DOHH2 (cell line): ENCODE results near the gene SH3RF3.

Source experiments
- H3F3A ChIP-seq: fragments of 200-600 bp; sonication (generic), shearing (Covaris generic); 2 replicates; pipeline ENCODE4 v1.6.0; 2016; ENCODE audit warnings: antibody characterized with exemption, mild to moderate bottlenecking; ENCODE audit not compliant: control insufficient read depth, insufficient read depth
- H3K27ac ChIP-seq: fragments of 200-600 bp; sonication (generic); 2 replicates; pipeline ENCODE4 v1.5.1; 2014; ENCODE audit warnings: low read depth, mild to moderate bottlenecking, low read length, moderate library complexity
- H3K27me3 ChIP-seq: fragments of 200-600 bp; sonication (generic); 2 replicates; pipeline ENCODE4 v1.6.1; 2014; ENCODE audit warnings: mild to moderate bottlenecking, low read length, mixed read lengths; ENCODE audit not compliant: control insufficient read depth
- H3K36me3 ChIP-seq: fragments of 200-600 bp; sonication (generic); 2 replicates; pipeline ENCODE4 v1.6.1; 2014; ENCODE audit warnings: mild to moderate bottlenecking, low read length, moderate library complexity, mixed read lengths; ENCODE audit not compliant: control insufficient read depth
- H3K4me1 ChIP-seq: fragments of 200-600 bp; sonication (generic); 2 replicates; pipeline ENCODE4 v1.6.1; 2014; ENCODE audit warnings: mild to moderate bottlenecking, low read length, mixed read lengths; ENCODE audit not compliant: control insufficient read depth
- H3K4me2 ChIP-seq: fragments of 200-600 bp; sonication (generic); 2 replicates; pipeline ENCODE4 v1.6.0; 2014; ENCODE audit warnings: mild to moderate bottlenecking, low read length, moderate library complexity
- H3K4me3 ChIP-seq: fragments of 200-600 bp; sonication (generic); 2 replicates; pipeline ENCODE4 v1.5.1; 2014; ENCODE audit warnings: mild to moderate bottlenecking, low read length, mixed read lengths
- H3K79me2 ChIP-seq: fragments of 200-600 bp; sonication (generic); 2 replicates; pipeline ENCODE4 v1.6.1; 2014; ENCODE audit warnings: mild to moderate bottlenecking, low read length, mixed read lengths; ENCODE audit not compliant: control insufficient read depth
- H3K9me2 ChIP-seq: fragments of 200-600 bp; sonication (generic); replicated peaks from 2 replicates; pipeline ENCODE4 v1.6.1; 2014; ENCODE audit warnings: mild to moderate bottlenecking, low read length, mixed read lengths; ENCODE audit not compliant: control insufficient read depth
- H3K9me3 ChIP-seq: fragments of 200-600 bp; sonication (generic); 2 replicates; pipeline ENCODE4 v1.6.1; 2014; ENCODE audit warnings: antibody characterized with exemption, low read length, mixed read lengths; ENCODE audit not compliant: control insufficient read depth, insufficient read depth
- H4K20me1 ChIP-seq: fragments of 200-600 bp; sonication (generic); 2 replicates; pipeline ENCODE4 v1.6.0; 2014; ENCODE audit warnings: low read depth, mild to moderate bottlenecking, antibody characterized with exemption, low read length, moderate library complexity; ENCODE audit not compliant: control insufficient read depth, insufficient read depth
- CTCF ChIP-seq: fragments of 200-600 bp; sonication (generic); IDR thresholded peaks from one replicate; pipeline ENCODE4 v1.5.1; 2014; ENCODE audit warnings: antibody characterized with exemption, mild to moderate bottlenecking, low read depth, low read length; ENCODE audit not compliant: poor library complexity, severe bottlenecking
- EZH2phosphoT487 ChIP-seq: fragments of 200-600 bp; sonication (generic); IDR thresholded peaks from 2 replicates; pipeline ENCODE4 v1.6.1; 2017; ENCODE audit warnings: borderline replicate concordance, mild to moderate bottlenecking, antibody characterized with exemption, low read length, moderate library complexity, mixed read lengths

The SH3RF3 gene

DNA sequence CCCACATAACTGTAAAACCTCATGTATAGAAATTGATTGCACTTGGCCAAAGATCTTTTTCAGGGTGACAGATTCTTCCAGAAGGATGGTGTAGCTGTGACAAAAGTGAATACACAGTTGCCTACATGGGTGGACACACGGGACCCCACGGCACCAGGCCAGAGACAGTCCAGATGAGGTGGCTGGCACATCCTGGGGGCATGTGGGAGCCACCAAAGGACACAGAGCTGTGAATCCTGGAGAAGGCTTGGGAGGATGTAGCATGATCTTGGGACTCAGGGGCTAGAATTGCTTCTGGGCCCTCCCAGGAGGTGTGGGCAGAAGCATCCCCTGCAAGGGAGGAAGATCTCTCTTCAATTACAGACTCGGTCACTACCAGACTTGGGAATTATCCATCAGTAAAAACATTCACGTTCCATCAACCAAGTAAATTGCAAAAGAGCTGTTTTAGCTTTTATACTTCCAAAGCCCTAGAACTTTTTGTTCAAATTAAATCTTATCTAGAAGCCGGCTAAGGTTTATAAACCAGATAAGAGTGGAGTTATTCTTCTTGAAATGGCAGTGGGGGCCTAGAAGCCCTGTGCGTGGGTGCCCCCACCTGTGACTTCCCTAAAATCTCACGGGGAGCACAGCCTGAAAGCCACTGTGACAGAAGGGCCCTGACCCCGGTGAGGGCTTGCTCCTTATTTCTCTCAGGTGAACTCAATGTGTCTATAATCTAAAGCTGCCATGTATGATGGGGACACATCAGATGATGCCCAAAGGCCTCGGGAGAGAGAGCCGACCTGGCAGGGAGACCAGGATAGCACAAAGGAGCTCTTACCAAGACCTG, 403.1 kb downstream of the SH3RF3 start:
- Histone ChIP-seq H3K36me3 (no peaks in the 10 kb centered on the region), H4K20me1 (no peaks in the 10 kb centered on the region), H3K4me1 (no peaks in the 10 kb centered on the region), H3K4me2 (no peak overlapping the region), H3F3A (no peaks in the 10 kb centered on the region), H3K9me3 (no peaks in the 10 kb centered on the region), H3K27ac (no peak overlapping the region), H3K79me2 (no peaks in the 10 kb centered on the region), H3K9me2 (no peaks in the 10 kb centered on the region), H3K27me3 (no peaks in the 10 kb centered on the region), H3K4me3 (no peak overlapping the region)
- TF ChIP-seq EZH2phosphoT487 (no peak), CTCF (no peak)

DNA sequence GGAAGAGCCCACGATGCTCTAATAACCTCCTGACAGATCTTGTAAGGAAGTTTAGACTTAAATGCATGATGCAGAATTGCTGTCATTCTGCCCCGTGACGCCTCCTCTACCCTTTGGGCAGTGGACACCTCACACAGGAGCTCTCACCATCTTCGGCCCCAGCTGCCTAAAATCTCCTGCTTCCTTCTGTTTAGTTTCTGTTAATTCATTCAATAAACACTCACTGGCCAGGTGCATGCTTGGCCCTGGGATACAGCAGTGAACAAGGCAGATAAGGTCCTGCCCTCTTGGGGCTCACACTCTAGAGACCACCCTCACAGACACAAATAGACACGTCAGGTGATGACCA, 403.7 kb downstream of the SH3RF3 start:
- Histone ChIP-seq H3K9me2 (no peaks in the 10 kb centered on the region), H4K20me1 (no peaks in the 10 kb centered on the region), H3K27ac (no peak overlapping the region), H3K36me3 (no peaks in the 10 kb centered on the region), H3F3A (no peaks in the 10 kb centered on the region), H3K27me3 (no peaks in the 10 kb centered on the region), H3K79me2 (no peaks in the 10 kb centered on the region), H3K4me1 (no peaks in the 10 kb centered on the region), H3K4me3 (no peak overlapping the region), H3K9me3 (no peaks in the 10 kb centered on the region), H3K4me2 (no peak overlapping the region)
- TF ChIP-seq CTCF (no peak), EZH2phosphoT487 (no peak)

DNA sequence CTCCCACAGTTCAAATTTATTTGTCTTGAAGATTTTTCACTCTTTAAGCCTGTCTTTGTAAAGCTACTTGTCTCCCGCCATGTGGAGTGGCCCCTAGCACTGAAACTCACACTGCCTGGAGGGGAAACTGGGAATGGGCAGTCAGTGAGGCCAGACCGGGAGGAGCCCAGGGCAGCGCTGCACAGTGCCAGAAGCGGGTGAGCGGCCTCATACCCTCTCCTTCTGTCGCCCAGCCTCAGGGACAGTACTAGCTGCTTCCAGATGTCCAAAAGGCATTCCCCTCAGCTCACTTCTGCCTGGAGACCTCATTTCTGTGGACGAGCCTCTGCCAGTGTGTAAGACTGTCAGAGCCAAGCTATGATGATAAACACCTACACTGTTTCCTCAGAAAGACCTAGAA, 404.8 kb downstream of the SH3RF3 start:
- Histone ChIP-seq H3K27me3 (no peaks in the 10 kb centered on the region), H3K4me1 (no peaks in the 10 kb centered on the region), H3K9me2 (no peaks in the 10 kb centered on the region), H3K27ac (no peak overlapping the region), H3K9me3 (no peaks in the 10 kb centered on the region), H3K4me2 (no peak overlapping the region), H3K36me3 (no peaks in the 10 kb centered on the region), H3F3A (no peaks in the 10 kb centered on the region), H4K20me1 (no peaks in the 10 kb centered on the region), H3K4me3 (no peak overlapping the region), H3K79me2 (no peaks in the 10 kb centered on the region)
- TF ChIP-seq EZH2phosphoT487 (no peak), CTCF (no peak)
